Fibroblast of lung (primary cell): ENCODE measurements around the gene ONECUT2. TPM values are rescaled to one million over a fixed set of nuclear protein-coding genes. Genes with fewer than 3 reads are reported as not detected.

Source experiments
- DNase-seq, 2 donors: peaks; one replicate each; pipeline versions ENCODE4 v3.0.0 to v3.0.0-alpha.2; 2010; ENCODE audit warnings: low read depth in 2 of 2
- H2AFZ ChIP-seq: 2 replicates; pipeline ENCODE4 v1.5.1; 2012; ENCODE audit warnings: low read length, control low read depth, inconsistent platforms
- H3K27ac ChIP-seq: 2 replicates; pipeline ENCODE4 v1.5.1; 2011; ENCODE audit warnings: low read length, control low read depth; ENCODE audit not compliant: insufficient read depth
- H3K27me3 ChIP-seq: 2 replicates; pipeline ENCODE4 v1.5.1; 2011; ENCODE audit warnings: mild to moderate bottlenecking, low read length; ENCODE audit not compliant: control insufficient read depth, insufficient read depth
- H3K36me3 ChIP-seq: 2 replicates; pipeline ENCODE4 v1.5.1; 2011; ENCODE audit warnings: low read length; ENCODE audit not compliant: control insufficient read depth, insufficient read depth
- H3K4me1 ChIP-seq: 2 replicates; pipeline ENCODE4 v1.5.1; 2011; ENCODE audit warnings: low read length; ENCODE audit not compliant: control insufficient read depth, insufficient read depth; ENCODE audit errors: extremely low read depth
- H3K4me2 ChIP-seq: 2 replicates; pipeline ENCODE4 v1.5.1; 2011; ENCODE audit warnings: low read length, control low read depth; ENCODE audit not compliant: insufficient read depth; ENCODE audit errors: extremely low read depth
- H3K4me3 ChIP-seq, 4 experiments: fragments of 200-600 bp in 1 of 4; sonication (generic) in 1 of 4; replicated peaks in 1 of 4; 2 replicates each; pipeline ENCODE4 v1.5.1; 2011 to 2016; ENCODE audit warnings: low read length in 4 of 4, low read depth in 3 of 4, mild to moderate bottlenecking in 3 of 4, control low read depth in 2 of 4, inconsistent platforms in 1 of 4, mixed read lengths in 1 of 4; ENCODE audit not compliant: insufficient read depth in 1 of 4; ENCODE audit errors: control extremely low read depth in 1 of 4
- H3K79me2 ChIP-seq: 2 replicates; pipeline ENCODE4 v1.5.1; 2012; ENCODE audit warnings: mild to moderate bottlenecking, low read length, inconsistent platforms; ENCODE audit not compliant: control insufficient read depth, insufficient read depth
- H3K9ac ChIP-seq: 2 replicates; pipeline ENCODE4 v1.5.1; 2011; ENCODE audit warnings: mild to moderate bottlenecking, low read length, control low read depth; ENCODE audit not compliant: insufficient read depth
- H3K9me3 ChIP-seq: 2 replicates; pipeline ENCODE4 v1.5.1; 2012; ENCODE audit warnings: low read depth, low read length; ENCODE audit not compliant: control insufficient read depth, insufficient read depth
- H4K20me1 ChIP-seq: 2 replicates; pipeline ENCODE4 v1.5.1; 2011; ENCODE audit warnings: low read length; ENCODE audit not compliant: control insufficient read depth, insufficient read depth; ENCODE audit errors: extremely low read depth
- CTCF ChIP-seq, 2 donors: IDR thresholded peaks in 1 of 2; conservative IDR thresholded peaks in 1 of 2; 1 replicate in 1 of 2; 2 replicates in 1 of 2; pipeline ENCODE4 v1.5.1; 2011 to 2012; ENCODE audit warnings: low read length in 2 of 2, control low read depth in 1 of 2, inconsistent platforms in 1 of 2, low read depth in 1 of 2, mild to moderate bottlenecking in 1 of 2
- EZH2 ChIP-seq: IDR thresholded peaks from 2 replicates; pipeline ENCODE4 v1.5.1; 2012; ENCODE audit warnings: low read length, control low read depth, mild to moderate bottlenecking; ENCODE audit errors: missing control alignments
- polyA plus RNA-seq, 2 donors: library from polyadenylated mRNA; depleted of rRNA in 1 of 2; stranded (reverse) in 1 of 2; unstranded in 1 of 2; fragments of >200 nt; gene quantifications; 2 replicates each; pipeline ENCODE4 v1.2.1, GENCODE V29; 2011 to 2012; ENCODE audit warnings: missing spikeins in 1 of 2
- total RNA-seq: library from RNA; depleted of rRNA; stranded (reverse); fragments of >200 nt; gene quantifications from 2 replicates; pipeline ENCODE4 v1.2.1, GENCODE V29; 2014

The ONECUT2 gene
- total and polyA plus RNA-seq, 2 donors (not counting 1 experiment from before 2014, with no cell fraction given) = under 0.01 TPM

- H3K36me3 ChIP-seq = no peaks in the 10 kb centered on the region
- no peak overlapping the region for H3K4me3 ChIP-seq
- H3K27ac ChIP-seq = no peak overlapping the region
- no peak overlapping the region for H2AFZ ChIP-seq
- no peak overlapping the region for H3K9ac ChIP-seq
- H4K20me1 ChIP-seq = no peaks in the 10 kb centered on the region
- H3K79me2 ChIP-seq = no peaks in the 10 kb centered on the region
- no peaks in the 10 kb centered on the region for H3K9me3 ChIP-seq
- no peak for TF ChIP-seq EZH2
- TF ChIP-seq CTCF (conservative IDR thresholded peaks at IDR 0.05 in 1 of 2, IDR thresholded peaks at IDR 0.05 in 1 of 2; ENCODE audit: low read depth in 1 of 2, low read length in 2 of 2) = no peak
- H3K27me3 ChIP-seq = no peaks in the 10 kb centered on the region
- no peaks in the 10 kb centered on the region for H3K4me1 ChIP-seq
- no peak overlapping the region for H3K4me2 ChIP-seq
- no peak for DNase-seq
These were observed 25.5 kb upstream of the ONECUT2 start for GRCh38 chr18:57409650-57410049.

- no peak overlapping the region for H3K27ac ChIP-seq
- H3K36me3 ChIP-seq = no peaks in the 10 kb centered on the region
- DNase-seq = no peak
- no peaks in the 10 kb centered on the region for H3K79me2 ChIP-seq
- H3K27me3 ChIP-seq = no peaks in the 10 kb centered on the region
- H3K9me3 ChIP-seq = no peaks in the 10 kb centered on the region
- no peak overlapping the region for H2AFZ ChIP-seq
- no peak for TF ChIP-seq CTCF (conservative IDR thresholded peaks at IDR 0.05 in 1 of 2, IDR thresholded peaks at IDR 0.05 in 1 of 2; ENCODE audit: low read depth in 1 of 2, low read length in 2 of 2)
- no peak for TF ChIP-seq EZH2
- H4K20me1 ChIP-seq = no peaks in the 10 kb centered on the region
- no peak overlapping the region for H3K4me2 ChIP-seq
- no peak overlapping the region for H3K4me3 ChIP-seq
- no peaks in the 10 kb centered on the region for H3K4me1 ChIP-seq
- no peak overlapping the region for H3K9ac ChIP-seq
These were observed 24.4 kb upstream of the ONECUT2 start for GRCh38 chr18:57410749-57411148.

- Histone ChIP-seq H3K4me2 (no peak overlapping the region), H2AFZ (no peak overlapping the region), H3K36me3 (no peaks in the 10 kb centered on the region), H3K9ac (no peak overlapping the region), H3K27ac (no peak overlapping the region), H3K27me3 (no peaks in the 10 kb centered on the region), H3K4me3 (no peak overlapping the region), H3K9me3 (no peaks in the 10 kb centered on the region), H3K79me2 (no peaks in the 10 kb centered on the region), H4K20me1 (no peaks in the 10 kb centered on the region), H3K4me1 (no peaks in the 10 kb centered on the region)
- TF ChIP-seq EZH2 (no peak), CTCF (conservative IDR thresholded peaks at IDR 0.05 in 1 of 2, IDR thresholded peaks at IDR 0.05 in 1 of 2; ENCODE audit: low read depth in 1 of 2, low read length in 2 of 2) (no peak)
- no peak for DNase-seq
These were observed 18.6 kb upstream of the ONECUT2 start for GRCh38 chr18:57416542-57416941.
